HG03457 (cell line): Measurements from ENCODE around the gene CNKSR2.

Source experiments
- ATAC-seq: cut with Tn5 transposase; IDR thresholded peaks from one replicate; pipeline ENCODE4 v1.9.1; 2021; ENCODE audit warnings: moderate number of reproducible peaks; ENCODE audit not compliant: unreplicated experiment

Gene CNKSR2

GRCh38 chrX:21662761-21663160 lies 288.5 kb downstream of the CNKSR2 start:
- no peak for ATAC-seq

GRCh38 chrX:21666252-21666651 lies 292.0 kb downstream of the CNKSR2 start:
- no peak for ATAC-seq

- ATAC-seq, result no peak
Observed at GRCh38 chrX:21666679-21667078, 292.5 kb downstream of the CNKSR2 start.

- no peak for ATAC-seq
Observed at GRCh38 chrX:21674430-21675186, 300.4 kb downstream of the CNKSR2 start.

- ATAC-seq, result no peak
Observed at GRCh38 chrX:21675931-21676330, 301.7 kb downstream of the CNKSR2 start.

GRCh38 chrX:21678048-21678612 lies 303.9 kb downstream of the CNKSR2 start:
- ATAC-seq, result no peak

- ATAC-seq, result no peak
Observed at GRCh38 chrX:21683941-21684340, 309.7 kb downstream of the CNKSR2 start.

- no peak for ATAC-seq
Observed at GRCh38 chrX:21691512-21692018, 317.3 kb downstream of the CNKSR2 start.

GRCh38 chrX:21698272-21698671 lies 324.1 kb downstream of the CNKSR2 start:
- ATAC-seq, result no peak

- no peak for ATAC-seq
Observed at GRCh38 chrX:21699136-21699535, 324.9 kb downstream of the CNKSR2 start.

GRCh38 chrX:21700275-21700674 lies 326.1 kb downstream of the CNKSR2 start:
- no peak for ATAC-seq

- no peak for ATAC-seq
Observed at GRCh38 chrX:21700967-21701366, 326.7 kb downstream of the CNKSR2 start.

GRCh38 chrX:21702725-21703124 lies 328.5 kb downstream of the CNKSR2 start:
- no peak for ATAC-seq
